Measurements from ENCODE around the gene PRKN. TPM values are rescaled to one million over a fixed set of nuclear protein-coding genes. Genes with fewer than 3 reads are reported as not detected.

The PRKN gene
- total and polyA plus RNA-seq, 9 of the 15 experiments (the other 6 are each of a cell fraction or from before 2014, with no cell fraction given), result 0.03 to 0.96 (median 0.15) TPM; not detected in 2

DNA sequence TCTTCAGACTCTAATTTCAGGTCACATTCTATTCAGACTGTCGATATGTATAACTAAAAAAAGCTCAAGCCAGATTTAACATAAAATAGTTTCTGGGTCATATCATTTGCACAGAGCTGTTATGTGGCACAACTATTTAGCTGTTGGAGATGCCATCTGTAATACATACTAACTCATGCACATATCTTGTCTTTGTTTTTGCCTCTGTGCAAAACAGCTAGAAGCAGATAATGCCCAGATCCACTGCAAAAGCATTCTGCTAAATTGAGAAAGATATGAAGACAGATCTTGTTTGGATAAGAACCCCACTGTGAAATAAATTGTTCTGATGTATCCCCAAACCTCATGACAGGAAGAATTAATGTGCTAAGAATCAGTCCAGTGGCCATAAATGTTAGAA is 930.9 kb downstream of the PRKN start:
- 0% methylated on average over 1 of the region's 1 CpG for WGBS (ENCODE audit: insufficient coverage, low coverage, missing lambda C conversion rate)
- H3K4me3 ChIP-seq, result no peak overlapping the region
- H3K36me3 ChIP-seq (ENCODE audit: control insufficient read depth, insufficient read depth, low read length), result no peaks in the 10 kb centered on the region
- no peak overlapping the region for H3K9ac ChIP-seq (ENCODE audit: insufficient read depth in 1 of 2, low read depth in 2 of 2, low read length in 2 of 2)
- DNase-seq (ENCODE audit: extremely low read depth in 1 of 4, low spot score in 3 of 4) (no peak), FAIRE-seq (no peak), ATAC-seq (no peak)
- no peak overlapping the region for H2AFZ ChIP-seq (ENCODE audit: low read depth, low read length)
- in situ Hi-C loops (cut with MboI), result no loop called here
- no peaks in the 10 kb centered on the region for H3K79me2 ChIP-seq (ENCODE audit: control insufficient read depth, insufficient read depth, low read length)
- H3K9me3 ChIP-seq (replicated peaks; ENCODE audit: control insufficient read depth, insufficient read depth, low read depth, low read length), result no peaks in the 10 kb centered on the region
- BruUV-seq (replicated peaks), result no TSS peak
- no peak overlapping the region for H3K4me2 ChIP-seq (ENCODE audit: insufficient read depth, low read length)
- POLR2A ChIA-PET, result interaction anchor here (0.6 kb wide), 2 partner anchors 10 to 49 kb away, joined by 3 read pairs; no protein-coding TSS in a partner anchor
- CTCF ChIA-PET (ENCODE audit: low intra/inter-chr PET ratio), result no interaction called here
- no peaks in the 10 kb centered on the region for H4K20me1 ChIP-seq (replicated peaks; ENCODE audit: control insufficient read depth, insufficient read depth, low read length)
- H3K9me1 ChIP-seq (ENCODE audit: control insufficient read depth, insufficient read depth, low read length), result no peaks in the 10 kb centered on the region
- H3K4me1 ChIP-seq (replicated peaks in 1 of 2; ENCODE audit: control insufficient read depth in 2 of 2, insufficient read depth in 2 of 2, low read length in 2 of 2), result no peaks in the 10 kb centered on the region
- peaks cover 0 to 6% of the 10 kb centered on the region in 2 experiments; a peak in 1 of 5 replicates for H3K27me3 ChIP-seq (ENCODE audit: control insufficient read depth in 2 of 2, insufficient read depth in 2 of 2, low read length in 2 of 2)
- TF ChIP-seq ZNF232 (CRISPR knock-in tag; IDR thresholded peaks at IDR 0.05), result no peak
- TF ChIP-seq KAT7 (CRISPR knock-in tag; IDR thresholded peaks at IDR 0.05; ENCODE audit: borderline replicate concordance), result no peak
- TF ChIP-seq, protein P1, sequence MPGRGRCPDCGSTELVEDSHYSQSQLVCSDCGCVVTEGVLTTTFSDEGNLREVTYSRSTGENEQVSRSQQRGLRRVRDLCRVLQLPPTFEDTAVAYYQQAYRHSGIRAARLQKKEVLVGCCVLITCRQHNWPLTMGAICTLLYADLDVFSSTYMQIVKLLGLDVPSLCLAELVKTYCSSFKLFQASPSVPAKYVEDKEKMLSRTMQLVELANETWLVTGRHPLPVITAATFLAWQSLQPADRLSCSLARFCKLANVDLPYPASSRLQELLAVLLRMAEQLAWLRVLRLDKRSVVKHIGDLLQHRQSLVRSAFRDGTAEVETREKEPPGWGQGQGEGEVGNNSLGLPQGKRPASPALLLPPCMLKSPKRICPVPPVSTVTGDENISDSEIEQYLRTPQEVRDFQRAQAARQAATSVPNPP (IDR thresholded peaks at IDR 0.05; ENCODE audit: borderline replicate concordance, insufficient read depth, insufficient read length), result no peak
- intact Hi-C loops (cut with micrococcal nuclease), result no loop called here
- no peak overlapping the region for H3K27ac ChIP-seq (ENCODE audit: extremely low read depth, low read depth, low read length)

DNA sequence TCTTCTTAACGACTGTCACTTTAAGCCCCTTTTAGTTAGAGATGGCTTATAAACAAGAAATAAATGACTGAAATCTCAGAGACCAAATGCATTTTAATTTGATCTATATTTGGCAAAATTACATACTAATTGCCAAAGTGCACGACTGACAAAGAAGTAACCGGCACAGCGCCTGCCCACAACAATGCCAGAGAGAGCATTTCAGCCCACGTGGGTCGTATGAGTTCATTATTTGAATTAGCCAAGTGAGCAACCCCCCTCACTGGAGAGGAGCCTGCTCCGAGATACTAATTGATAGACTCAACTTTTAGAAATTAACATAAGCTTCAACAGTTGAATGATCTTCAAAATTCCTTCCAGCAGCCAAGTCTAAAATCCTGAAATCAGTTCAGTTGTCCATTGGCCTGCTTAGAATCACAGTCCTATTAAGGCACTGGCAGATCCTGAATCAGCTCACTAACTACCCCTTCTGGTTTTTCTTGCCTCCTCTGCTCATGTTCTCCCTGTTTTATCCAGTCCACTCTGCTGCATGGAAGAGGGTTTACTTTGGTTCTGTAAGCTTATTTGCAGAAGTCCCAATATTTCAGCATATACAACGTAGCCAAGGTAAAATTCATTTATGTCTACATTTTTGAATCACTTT is 934.6 kb downstream of the PRKN start:
- H3K79me2 ChIP-seq (ENCODE audit: control insufficient read depth, insufficient read depth, low read length), result no peaks in the 10 kb centered on the region
- in situ Hi-C loops (cut with MboI) (no loop called here), intact Hi-C loops (cut with micrococcal nuclease) (no loop called here)
- no peak overlapping the region for H3K4me3 ChIP-seq
- DNase-seq (ENCODE audit: extremely low read depth in 1 of 4, low spot score in 3 of 4) (no peak), ATAC-seq (no peak), FAIRE-seq (no peak)
- no peaks in the 10 kb centered on the region for H3K36me3 ChIP-seq (ENCODE audit: control insufficient read depth, insufficient read depth, low read length)
- no peaks in the 10 kb centered on the region for H3K4me1 ChIP-seq (replicated peaks in 1 of 2; ENCODE audit: control insufficient read depth in 2 of 2, insufficient read depth in 2 of 2, low read length in 2 of 2)
- H4K20me1 ChIP-seq (replicated peaks; ENCODE audit: control insufficient read depth, insufficient read depth, low read length), result no peaks in the 10 kb centered on the region
- H2AFZ ChIP-seq (ENCODE audit: low read depth, low read length), result no peak overlapping the region
- H3K9me1 ChIP-seq (ENCODE audit: control insufficient read depth, insufficient read depth, low read length), result no peaks in the 10 kb centered on the region
- no peak overlapping the region for H3K4me2 ChIP-seq (ENCODE audit: insufficient read depth, low read length)
- peaks cover 2 to 6% of the 10 kb centered on the region in 2 experiments; a peak in 3 of 5 replicates for H3K27me3 ChIP-seq (ENCODE audit: control insufficient read depth in 2 of 2, insufficient read depth in 2 of 2, low read length in 2 of 2)
- POLR2A ChIA-PET, result interaction anchor here (1.4 kb wide), 1 partner anchor 10 kb away, joined by 4 read pairs; no protein-coding TSS in a partner anchor
- H3K9me3 ChIP-seq (replicated peaks; ENCODE audit: control insufficient read depth, insufficient read depth, low read depth, low read length), result no peaks in the 10 kb centered on the region
- CTCF ChIA-PET (ENCODE audit: low intra/inter-chr PET ratio), result no interaction called here
- BruUV-seq (replicated peaks), result no TSS peak
- no peak overlapping the region for H3K9ac ChIP-seq (ENCODE audit: insufficient read depth in 1 of 2, low read depth in 2 of 2, low read length in 2 of 2)
- WGBS (ENCODE audit: insufficient coverage, low coverage, missing lambda C conversion rate), result under 1% methylated on average over 8 of the region's 8 CpGs
- H3K27ac ChIP-seq (ENCODE audit: extremely low read depth, low read depth, low read length), result no peak overlapping the region
- no peak for TF ChIP-seq MCM7 (IDR thresholded peaks at IDR 0.05)
- TF ChIP-seq U2AF1 (optimal IDR thresholded peaks at IDR 0.05; ENCODE audit: low read depth, low read length), result no peak
- TF ChIP-seq MED1 (CRISPR knock-in tag; IDR thresholded peaks at IDR 0.05; ENCODE audit: borderline replicate concordance), result no peak
- TF ChIP-seq KLF1 (tag; IDR thresholded peaks at IDR 0.05), result no peak
- TF ChIP-seq NFRKB (IDR thresholded peaks at IDR 0.05; ENCODE audit: low read depth), result no peak
- no peak for TF ChIP-seq PTTG1 (tag; IDR thresholded peaks at IDR 0.05; ENCODE audit: low read depth)
- TF ChIP-seq, protein P2, sequence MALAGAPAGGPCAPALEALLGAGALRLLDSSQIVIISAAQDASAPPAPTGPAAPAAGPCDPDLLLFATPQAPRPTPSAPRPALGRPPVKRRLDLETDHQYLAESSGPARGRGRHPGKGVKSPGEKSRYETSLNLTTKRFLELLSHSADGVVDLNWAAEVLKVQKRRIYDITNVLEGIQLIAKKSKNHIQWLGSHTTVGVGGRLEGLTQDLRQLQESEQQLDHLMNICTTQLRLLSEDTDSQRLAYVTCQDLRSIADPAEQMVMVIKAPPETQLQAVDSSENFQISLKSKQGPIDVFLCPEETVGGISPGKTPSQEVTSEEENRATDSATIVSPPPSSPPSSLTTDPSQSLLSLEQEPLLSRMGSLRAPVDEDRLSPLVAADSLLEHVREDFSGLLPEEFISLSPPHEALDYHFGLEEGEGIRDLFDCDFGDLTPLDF (CRISPR knock-in tag; IDR thresholded peaks at IDR 0.05), result no peak
- TF ChIP-seq ZNF146 (CRISPR knock-in tag; IDR thresholded peaks at IDR 0.05; ENCODE audit: unreplicated experiment), result no peak
- no peak for TF ChIP-seq RUNX1 (IDR thresholded peaks at IDR 0.05; ENCODE audit: low read depth)
- no peak for TF ChIP-seq CBFA2T3 (IDR thresholded peaks at IDR 0.05)
- no peak for TF ChIP-seq SAFB2 (IDR thresholded peaks at IDR 0.05; ENCODE audit: borderline replicate concordance, low read depth, low read length, severe bottlenecking)
